Astrocyte (in vitro differentiated cells and primary cell): ENCODE data around the gene FAM13C.

Source experiments
- EZH2 ChIP-seq: IDR thresholded peaks from 2 replicates; pipeline ENCODE4 v1.6.1; 2012; ENCODE audit warnings: mild to moderate bottlenecking, low read length, inconsistent platforms; ENCODE audit not compliant: insufficient read depth
- TF ChIP-seq, protein P1 (sequence below): IDR thresholded peaks from 2 replicates; pipeline ENCODE4 v1.5.1; 2011; ENCODE audit warnings: low read depth, mild to moderate bottlenecking, inconsistent platforms, low read length, moderate library complexity; ENCODE audit not compliant: insufficient read depth

- TF ChIP-seq, protein P1, sequence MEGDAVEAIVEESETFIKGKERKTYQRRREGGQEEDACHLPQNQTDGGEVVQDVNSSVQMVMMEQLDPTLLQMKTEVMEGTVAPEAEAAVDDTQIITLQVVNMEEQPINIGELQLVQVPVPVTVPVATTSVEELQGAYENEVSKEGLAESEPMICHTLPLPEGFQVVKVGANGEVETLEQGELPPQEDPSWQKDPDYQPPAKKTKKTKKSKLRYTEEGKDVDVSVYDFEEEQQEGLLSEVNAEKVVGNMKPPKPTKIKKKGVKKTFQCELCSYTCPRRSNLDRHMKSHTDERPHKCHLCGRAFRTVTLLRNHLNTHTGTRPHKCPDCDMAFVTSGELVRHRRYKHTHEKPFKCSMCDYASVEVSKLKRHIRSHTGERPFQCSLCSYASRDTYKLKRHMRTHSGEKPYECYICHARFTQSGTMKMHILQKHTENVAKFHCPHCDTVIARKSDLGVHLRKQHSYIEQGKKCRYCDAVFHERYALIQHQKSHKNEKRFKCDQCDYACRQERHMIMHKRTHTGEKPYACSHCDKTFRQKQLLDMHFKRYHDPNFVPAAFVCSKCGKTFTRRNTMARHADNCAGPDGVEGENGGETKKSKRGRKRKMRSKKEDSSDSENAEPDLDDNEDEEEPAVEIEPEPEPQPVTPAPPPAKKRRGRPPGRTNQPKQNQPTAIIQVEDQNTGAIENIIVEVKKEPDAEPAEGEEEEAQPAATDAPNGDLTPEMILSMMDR, result no peak
- no peak for TF ChIP-seq EZH2
These were observed 31.0 kb upstream of the FAM13C start for GRCh38 chr10:59393349-59393748.
